Endothelial cell of umbilical vein (primary cell): Measurements from ENCODE around the gene LANCL3. TPM values are rescaled to one million over a fixed set of nuclear protein-coding genes. Genes with fewer than 3 reads are reported as not detected.

ENCODE experiments used
- BruUV-seq: library from RNA; stranded (reverse); fragments of 400-500 nt; replicated peaks from 2 replicates; lab custom pipeline; 2021; lab: Mats Ljungman, UMichigan
- CTCF ChIA-PET: fragments of 300-600, 350-600 bp; sonication (Branson Sonifier 250); formaldehyde crosslinking; loops from one replicate; lab custom pipeline; 2021; ENCODE audit warnings: antibody characterized with exemption, inconsistent platforms; lab: Charles Lee
- POLR2A ChIA-PET: fragments of 300-600, 350-600 bp; sonication (Branson Sonifier 250); formaldehyde crosslinking; loops from one replicate; lab custom pipeline; 2021; ENCODE audit warnings: antibody characterized with exemption, inconsistent platforms; lab: Charles Lee
- DNase-seq: peaks from one replicate; pipeline ENCODE4 v3.0.0-alpha.2; 2011; ENCODE audit warnings: low read depth, low spot score
- FAIRE-seq: peaks from 2 replicates; lab custom pipeline; 2011; peaks lifted over from hg19 to GRCh38; lab: Jason Lieb, UNC
- H2AFZ ChIP-seq: 2 replicates; pipeline ENCODE4 v1.6.0; 2012; ENCODE audit warnings: low read depth, low read length, control low read depth, inconsistent platforms
- H3K27ac ChIP-seq: 2 replicates; pipeline ENCODE4 v1.5.1; 2011; ENCODE audit warnings: low read depth, mild to moderate bottlenecking, control low read depth, low read length, moderate library complexity; ENCODE audit not compliant: insufficient read depth
- H3K27me3 ChIP-seq, 2 experiments: 2 replicates each; pipeline versions ENCODE4 v1.6.0 to v1.6.1; 2011; ENCODE audit warnings: low read length in 2 of 2, mixed read lengths in 1 of 2; ENCODE audit not compliant: control insufficient read depth in 2 of 2, insufficient read depth in 2 of 2
- H3K36me3 ChIP-seq, 2 experiments: 2 replicates in 1 of 2; 3 replicates in 1 of 2; pipeline ENCODE4 v1.5.1; 2011; ENCODE audit warnings: low read length in 2 of 2, mild to moderate bottlenecking in 1 of 2, moderate library complexity in 1 of 2; ENCODE audit not compliant: control insufficient read depth in 2 of 2, insufficient read depth in 2 of 2; ENCODE audit errors: extremely low read depth in 1 of 2
- H3K4me1 ChIP-seq: 3 replicates; pipeline ENCODE4 v1.5.1; 2011; ENCODE audit warnings: mild to moderate bottlenecking, low read length; ENCODE audit not compliant: control insufficient read depth, insufficient read depth; ENCODE audit errors: extremely low read depth
- H3K4me2 ChIP-seq: 2 replicates; pipeline ENCODE4 v1.6.1; 2011; ENCODE audit warnings: low read length, control low read depth, mixed read lengths; ENCODE audit not compliant: insufficient read depth
- H3K4me3 ChIP-seq, 3 experiments: fragments of 200-600 bp in 1 of 3; sonication (generic), shearing (Covaris generic) in 1 of 3; replicated peaks in 1 of 3; 2 replicates each; pipeline ENCODE4 v1.5.1; 2011 to 2016; ENCODE audit warnings: control low read depth in 3 of 3, low read length in 3 of 3, mild to moderate bottlenecking in 2 of 3, inconsistent platforms in 1 of 3, low read depth in 1 of 3, moderate library complexity in 1 of 3; ENCODE audit not compliant: insufficient read depth in 1 of 3
- H3K79me2 ChIP-seq: 2 replicates; pipeline ENCODE4 v1.6.0; 2012; ENCODE audit warnings: low read length, inconsistent platforms; ENCODE audit not compliant: control insufficient read depth, insufficient read depth
- H3K9ac ChIP-seq: replicated peaks from 2 replicates; pipeline ENCODE3; 2011; ENCODE audit warnings: low read length, control low read depth; ENCODE audit not compliant: insufficient read depth; ENCODE audit errors: extremely low read depth
- H3K9me1 ChIP-seq: replicated peaks from 3 replicates; pipeline ENCODE4 v1.6.0; 2011; ENCODE audit warnings: mild to moderate bottlenecking, low read length; ENCODE audit not compliant: control insufficient read depth, insufficient read depth; ENCODE audit errors: extremely low read depth
- H3K9me3 ChIP-seq: replicated peaks from 2 replicates; pipeline ENCODE4 v1.5.1; 2012; ENCODE audit warnings: low read length, inconsistent platforms; ENCODE audit not compliant: control insufficient read depth, insufficient read depth
- H4K20me1 ChIP-seq: replicated peaks from 2 replicates; pipeline ENCODE3; 2011; ENCODE audit warnings: mild to moderate bottlenecking, low read length; ENCODE audit not compliant: control insufficient read depth, insufficient read depth; ENCODE audit errors: extremely low read depth
- CTCF ChIP-seq, 2 donors: IDR thresholded peaks; 1 replicate in 1 of 2; 2 replicates in 1 of 2; pipeline ENCODE4 v1.5.1; 2011; ENCODE audit warnings: low read length in 2 of 2, mild to moderate bottlenecking in 2 of 2, moderate library complexity in 2 of 2, control low read depth in 1 of 2, inconsistent platforms in 1 of 2, low read depth in 1 of 2; ENCODE audit not compliant: insufficient read depth in 1 of 2; ENCODE audit errors: extremely low read depth in 1 of 2
- EZH2 ChIP-seq: IDR thresholded peaks from 2 replicates; pipeline ENCODE4 v1.6.1; 2012; ENCODE audit warnings: borderline replicate concordance, low read depth, mild to moderate bottlenecking, moderate library complexity, low read length, inconsistent platforms; ENCODE audit not compliant: severe bottlenecking
- FOS ChIP-seq: IDR thresholded peaks from 2 replicates; pipeline ENCODE4 v1.6.1; 2011; ENCODE audit warnings: mild to moderate bottlenecking, low read length, moderate library complexity, borderline replicate concordance; ENCODE audit not compliant: insufficient read depth
- GATA2 ChIP-seq: IDR thresholded peaks from 2 replicates; pipeline ENCODE4 v1.7.0; 2011; ENCODE audit warnings: low read depth, mild to moderate bottlenecking, moderate library complexity, mixed read lengths, low read length; ENCODE audit not compliant: insufficient read length, insufficient read depth
- JUN ChIP-seq: IDR thresholded peaks from 2 replicates; pipeline ENCODE4 v1.6.1; 2011; ENCODE audit warnings: borderline replicate concordance, low read depth; ENCODE audit not compliant: insufficient read length, insufficient read depth
- MAX ChIP-seq: IDR thresholded peaks from 2 replicates; pipeline ENCODE4 v1.6.1; 2011; ENCODE audit not compliant: insufficient read depth, insufficient read length
- MYC ChIP-seq: IDR thresholded peaks from one replicate; pipeline ENCODE4 v1.6.1; 2011; ENCODE audit warnings: mild to moderate bottlenecking, low read depth, low read length
- POLR2A ChIP-seq: IDR thresholded peaks from 2 replicates; pipeline ENCODE4 v1.6.1; 2012; ENCODE audit warnings: low read depth, mild to moderate bottlenecking, control low read depth, low read length
- POLR2AphosphoS5 ChIP-seq: IDR thresholded peaks from 2 replicates; pipeline ENCODE4 v1.6.1; 2012; ENCODE audit warnings: low read depth, mild to moderate bottlenecking, control low read depth, low read length, moderate library complexity; ENCODE audit not compliant: insufficient read depth
- dilution Hi-C: fragments of 300-500 bp; cut with MboI; formaldehyde crosslinking; loops from one replicate; pipeline ENCODE4 v1.15.0; 2019; ENCODE audit warnings: low sequenced_read_pairs; ENCODE audit not compliant: extremely low pct_ligation_motif_present
- intact Hi-C: fragments of 100-400 bp; cut with micrococcal nuclease; formaldehyde crosslinking; loops from one replicate; pipeline ENCODE4 v1.10.0; 2022
- polyA plus RNA-seq, 4 experiments: library from polyadenylated mRNA; depleted of rRNA in 3 of 4; stranded (reverse) in 3 of 4; unstranded in 1 of 4; fragments of >200 nt; gene quantifications; 2 replicates each; pipeline versions ENCODE4 v1.2.1 to v1.2.3, GENCODE V29; 2011 to 2012; ENCODE audit warnings: missing spikeins in 1 of 4
- total RNA-seq: library from RNA; stranded (reverse); gene quantifications from 2 replicates; pipeline ENCODE4 v1.2.3, GENCODE V29; 2021

Gene LANCL3
- total and polyA plus RNA-seq, 2 donors (not counting 3 experiments of a cell fraction or from before 2014, with no cell fraction given) = 0.12 to 1.5 TPM

GRCh38 chrX:37542791-37543190 is 28.7 kb upstream of the LANCL3 start:
- no TSS peak for BruUV-seq
- H3K79me2 ChIP-seq = no peaks in the 10 kb centered on the region
- no peaks in the 10 kb centered on the region for H4K20me1 ChIP-seq
- H3K9ac ChIP-seq = no peak overlapping the region
- intact Hi-C loops (no loop called here), dilution Hi-C loops (no loop called here)
- no peak overlapping the region for H3K27ac ChIP-seq
- no peak for DNase-seq
- H3K9me3 ChIP-seq = no peaks in the 10 kb centered on the region
- H2AFZ ChIP-seq = no peak overlapping the region
- no peaks in the 10 kb centered on the region for H3K27me3 ChIP-seq
- no peaks in the 10 kb centered on the region for H3K36me3 ChIP-seq
- no peak overlapping the region for H3K4me2 ChIP-seq
- no peaks in the 10 kb centered on the region for H3K4me1 ChIP-seq
- TF ChIP-seq CTCF (IDR thresholded peaks at IDR 0.05; ENCODE audit: extremely low read depth in 1 of 2, insufficient read depth in 1 of 2, low read depth in 1 of 2, low read length in 2 of 2) = no peak
- TF ChIP-seq FOS = no peak
- TF ChIP-seq GATA2 = no peak
- TF ChIP-seq EZH2 = no peak
- TF ChIP-seq JUN = no peak
- no peak for TF ChIP-seq MAX
- TF ChIP-seq MYC = no peak
- TF ChIP-seq POLR2A = no peak
- no peak for TF ChIP-seq POLR2AphosphoS5
- POLR2A ChIA-PET = no interaction called here
- H3K9me1 ChIP-seq = no peaks in the 10 kb centered on the region
- CTCF ChIA-PET = no interaction called here
- no peak for FAIRE-seq
- no peak overlapping the region for H3K4me3 ChIP-seq
